Spleen (tissue), 11 donors: ENCODE results near the gene NFYB. TPM values are rescaled to one million over a fixed set of nuclear protein-coding genes. Genes with fewer than 3 reads are reported as not detected.
"Not testable (repeated sequence)": the region's sequence is repeated elsewhere in the genome, so short reads cannot be mapped to it uniquely, and the experiment has no call there.

Experiments
- DNase-seq: peaks from one replicate; pipeline ENCODE4 v3.0.0-alpha.2; 2020
- H3K27ac ChIP-seq, 8 donors: fragments of 200-600 bp; sonication (generic) in 7 of 8; 1 replicate in 4 of 8; 2 replicates in 4 of 8; pipeline versions ENCODE4 v1.5.0 to v1.8.0; 2016 to 2021; ENCODE audit warnings: inconsistent platforms in 4 of 8, mild to moderate bottlenecking in 4 of 8, moderate library complexity in 1 of 8
- H3K27me3 ChIP-seq, 7 donors: fragments of 200-600 bp; sonication (generic) in 6 of 7; replicated peaks in 1 of 7; 1 replicate in 4 of 7; 2 replicates in 3 of 7; pipeline versions ENCODE4 v1.5.0 to v1.8.0; 2016 to 2021; ENCODE audit warnings: inconsistent platforms in 3 of 7, mild to moderate bottlenecking in 1 of 7
- H3K36me3 ChIP-seq, 6 donors: fragments of 200-600 bp; sonication (generic) in 5 of 6; 1 replicate in 4 of 6; 2 replicates in 2 of 6; pipeline versions ENCODE4 v1.5.0 to v1.8.0; 2016 to 2021; ENCODE audit warnings: inconsistent platforms in 2 of 6
- H3K4me1 ChIP-seq, 6 donors: fragments of 200-600 bp; sonication (generic) in 5 of 6; 1 replicate in 3 of 6; 2 replicates in 3 of 6; pipeline versions ENCODE4 v1.5.0 to v1.8.0; 2016 to 2021; ENCODE audit warnings: inconsistent platforms in 3 of 6
- H3K4me3 ChIP-seq, 8 donors: fragments of 200-600 bp; sonication (generic) in 7 of 8; 1 replicate in 4 of 8; 2 replicates in 4 of 8; pipeline versions ENCODE4 v1.5.0 to v1.8.0; 2016 to 2021; ENCODE audit warnings: inconsistent platforms in 4 of 8, mild to moderate bottlenecking in 4 of 8, moderate library complexity in 2 of 8
- H3K9me3 ChIP-seq, 8 donors: fragments of 200-600 bp; sonication (generic) in 7 of 8; 1 replicate in 4 of 8; 2 replicates in 4 of 8; pipeline versions ENCODE4 v1.5.0 to v1.8.0; 2016 to 2021; ENCODE audit warnings: inconsistent platforms in 4 of 8
- POLR2A ChIP-seq, 3 donors: fragments of 450-650 bp; IDR thresholded peaks; one replicate each; pipeline ENCODE4 v1.5.1; 2017; ENCODE audit warnings: antibody characterized with exemption in 3 of 3, mild to moderate bottlenecking in 1 of 3
- POLR2AphosphoS5 ChIP-seq, 3 donors: sonication (generic); formaldehyde crosslinking; IDR thresholded peaks; one replicate each; pipeline ENCODE4 v1.5.1; 2017; ENCODE audit warnings: antibody characterized with exemption in 3 of 3
- WGBS, 5 donors: extraction: QIAGEN DNeasy Blood & Tissue Kit in 3 of 5; methylation state at CpG; one replicate each; pipeline versions ENCODE4 v1.1.5 to v1.1.7; 2013 to 2018; 5-methylcytosine and 5-hydroxymethylcytosine counted together
- intact Hi-C: fragments of 100-400 bp; cut with DNase I; formaldehyde crosslinking; loops from one replicate; pipeline ENCODE4 v1.15.0; 2023; ENCODE audit warnings: low total_unique reads
- polyA plus RNA-seq, 3 donors: library from polyadenylated mRNA; stranded (reverse); fragments of 200-250 nt; gene quantifications; one replicate each; pipeline ENCODE4 v1.2.1, GENCODE V29; 2013
- total RNA-seq, 7 donors: library from RNA; depleted of rRNA in 3 of 7; stranded (reverse); fragments of >200 nt in 3 of 7; fragmentation: NEBNext Ultra II Directional in 4 of 7; extraction: Animal tissue kit (Norgen Biotek cat#: 25700) in 4 of 7; gene quantifications; one replicate each; pipeline versions ENCODE4 v1.1.0 to v1.2.1, GENCODE V29; 2016 to 2021
- TF ChIP-seq, protein P1 (sequence below), 11 experiments: fragments of 200-600 bp in 7 of 11; fragments of 450-650 bp in 4 of 11; sonication (generic) in 4 of 11; IDR thresholded peaks in 8 of 11; conservative IDR thresholded peaks in 3 of 11; 1 replicate in 7 of 11; 2 replicates in 4 of 11; pipeline versions ENCODE4 v1.4.0 to v1.8.0; 2016 to 2021; ENCODE audit warnings: antibody characterized with exemption in 11 of 11, inconsistent platforms in 4 of 11, mild to moderate bottlenecking in 1 of 11
- donor health status: healthy with polysubstance abuse.
- donor health status: DM: no; HTN: no; CAD: no; lungs with moderate emphysema.
- donor health status: DM: no; HTN: no; CAD: no.
- donor health status: Bipolar disorder and iron deficiency.
- donor health status: healthy.
- donor health status: DM: no; HTN: no; CAD: no.
- donor health status: DM: yes; HTN: yes; CAD: no.

Gene NFYB
- total and polyA plus RNA-seq, 10 donors, result 21.1 to 28.3 (median 25.6) TPM

DNA sequence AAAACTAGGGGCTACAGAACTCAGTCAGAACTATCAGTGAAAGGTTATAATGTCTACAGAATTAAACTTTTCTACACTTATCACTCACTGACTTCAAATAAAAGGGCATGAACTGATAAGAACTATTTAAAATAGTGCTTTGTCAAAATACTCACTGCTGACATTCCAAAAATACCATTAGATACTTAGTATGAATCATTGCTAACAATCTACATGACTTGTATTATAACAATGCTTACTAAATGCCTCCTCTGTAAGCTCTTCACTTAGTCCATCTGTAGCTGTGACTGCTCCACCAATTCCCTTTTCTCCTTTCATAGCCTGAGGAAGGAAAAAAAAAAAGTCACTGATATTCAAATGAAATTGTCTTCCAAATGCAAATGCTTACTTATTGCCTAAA is 17.0 kb downstream of the NFYB start:
- intact Hi-C loops, result no loop called here
- H3K36me3 ChIP-seq, result peaks cover 0 to 99% (median 65%) of the 10 kb centered on the region in 6 donors

DNA sequence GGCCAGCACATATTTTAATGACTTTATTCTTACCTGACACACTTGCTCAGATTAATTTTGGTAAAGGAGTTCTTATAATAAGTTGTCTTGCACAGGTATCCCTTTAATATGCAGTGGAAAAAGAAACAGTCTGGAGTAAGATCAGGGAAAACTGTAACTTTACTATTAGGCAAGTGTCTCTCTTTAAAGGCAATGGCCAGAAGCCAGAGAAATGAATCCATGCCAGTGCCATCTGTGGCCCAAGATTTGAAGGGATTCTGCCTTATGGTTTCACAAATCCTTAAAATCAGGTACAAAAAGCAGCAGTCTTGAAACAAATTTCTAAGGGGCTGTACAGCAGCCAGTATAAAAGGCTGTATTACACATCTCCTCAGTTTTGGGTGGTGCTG is 22.4 kb downstream of the NFYB start:
- TF ChIP-seq, protein P1, sequence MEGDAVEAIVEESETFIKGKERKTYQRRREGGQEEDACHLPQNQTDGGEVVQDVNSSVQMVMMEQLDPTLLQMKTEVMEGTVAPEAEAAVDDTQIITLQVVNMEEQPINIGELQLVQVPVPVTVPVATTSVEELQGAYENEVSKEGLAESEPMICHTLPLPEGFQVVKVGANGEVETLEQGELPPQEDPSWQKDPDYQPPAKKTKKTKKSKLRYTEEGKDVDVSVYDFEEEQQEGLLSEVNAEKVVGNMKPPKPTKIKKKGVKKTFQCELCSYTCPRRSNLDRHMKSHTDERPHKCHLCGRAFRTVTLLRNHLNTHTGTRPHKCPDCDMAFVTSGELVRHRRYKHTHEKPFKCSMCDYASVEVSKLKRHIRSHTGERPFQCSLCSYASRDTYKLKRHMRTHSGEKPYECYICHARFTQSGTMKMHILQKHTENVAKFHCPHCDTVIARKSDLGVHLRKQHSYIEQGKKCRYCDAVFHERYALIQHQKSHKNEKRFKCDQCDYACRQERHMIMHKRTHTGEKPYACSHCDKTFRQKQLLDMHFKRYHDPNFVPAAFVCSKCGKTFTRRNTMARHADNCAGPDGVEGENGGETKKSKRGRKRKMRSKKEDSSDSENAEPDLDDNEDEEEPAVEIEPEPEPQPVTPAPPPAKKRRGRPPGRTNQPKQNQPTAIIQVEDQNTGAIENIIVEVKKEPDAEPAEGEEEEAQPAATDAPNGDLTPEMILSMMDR (IDR thresholded peaks at IDR 0.05 in 8 of 11, conservative IDR thresholded peaks at IDR 0.05 in 3 of 11), result no peak
- TF ChIP-seq POLR2A (IDR thresholded peaks at IDR 0.05) (no peak), POLR2AphosphoS5 (IDR thresholded peaks at IDR 0.05) (no peak)
- no peak for DNase-seq
- H3K9me3 ChIP-seq, result no peaks in the 10 kb centered on the region
- intact Hi-C loops, result no loop called here
- peaks cover 0 to 10% (median 2%) of the 10 kb centered on the region in 6 donors for H3K4me1 ChIP-seq
- H3K36me3 ChIP-seq, result peaks cover 0 to 69% (median 19%) of the 10 kb centered on the region in 6 donors
- no peak overlapping the region for H3K4me3 ChIP-seq
- H3K27me3 ChIP-seq, result no peaks in the 10 kb centered on the region
- H3K27ac ChIP-seq, result no peak overlapping the region

More for the DNA sequence above, 17.0 kb downstream of the NFYB start:
- TF ChIP-seq, protein P1 (IDR thresholded peaks at IDR 0.05 in 8 of 11, conservative IDR thresholded peaks at IDR 0.05 in 3 of 11), result no peak
- TF ChIP-seq POLR2AphosphoS5 (IDR thresholded peaks at IDR 0.05) (no peak), POLR2A (IDR thresholded peaks at IDR 0.05) (no peak)
- Histone ChIP-seq H3K4me3 (no peak overlapping the region), H3K27me3 (no peaks in the 10 kb centered on the region), H3K27ac (no peak overlapping the region), H3K9me3 (no peaks in the 10 kb centered on the region), H3K4me1 (peaks cover 0 to under 1% (median 0%) of the 10 kb centered on the region in 6 donors)
- no peak for DNase-seq

DNA sequence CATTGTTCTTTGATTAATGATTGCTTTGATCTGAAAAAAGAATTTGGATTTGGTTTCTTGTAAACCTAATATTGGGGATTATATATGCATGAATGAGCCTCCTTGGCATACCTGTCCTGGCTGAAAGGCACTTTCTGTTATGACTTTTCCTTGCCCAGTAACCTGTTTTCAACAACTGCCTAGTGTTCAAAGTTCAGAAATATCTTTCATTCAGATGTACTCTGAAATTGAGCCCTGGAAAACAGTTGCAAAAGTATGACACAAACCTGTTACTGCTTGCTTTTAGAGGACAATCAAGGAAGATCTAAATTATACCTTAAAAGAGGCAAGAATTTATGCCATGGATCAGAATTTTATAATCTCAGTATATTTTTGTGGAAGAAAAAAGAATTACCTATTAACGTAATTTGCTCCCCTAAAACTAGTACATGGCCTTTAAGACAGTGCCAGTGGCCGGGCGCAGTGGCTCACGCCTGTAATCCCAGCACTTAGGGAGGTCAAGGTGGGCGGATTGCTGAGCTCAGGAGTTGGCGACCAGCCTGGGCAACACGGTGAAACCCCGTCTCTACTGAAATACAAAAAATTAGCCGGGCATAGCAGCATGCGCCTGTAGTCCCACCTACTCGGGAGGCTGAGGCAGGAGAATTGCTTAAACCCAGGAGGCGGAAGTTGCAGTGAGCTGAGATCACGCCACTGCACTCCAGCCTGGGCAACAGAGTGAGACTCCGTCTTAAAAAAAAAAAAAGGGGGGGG is 23.0 kb downstream of the NFYB start:
- H3K27ac ChIP-seq, intact Hi-C loops, H3K27me3 ChIP-seq, H3K9me3 ChIP-seq, DNase-seq, H3K4me3 ChIP-seq, H3K4me1 ChIP-seq: not testable (repeated sequence)
- peak in 2 of 3 donors; percentile 26 to 56 for TF ChIP-seq POLR2AphosphoS5 (IDR thresholded peaks at IDR 0.05)
- peaks cover 0 to 63% (median 14%) of the 10 kb centered on the region in 6 donors for H3K36me3 ChIP-seq
- 76 to 90% (median 83%) methylated on average over 14 of the region's 14 CpGs for WGBS, 5 donors

DNA sequence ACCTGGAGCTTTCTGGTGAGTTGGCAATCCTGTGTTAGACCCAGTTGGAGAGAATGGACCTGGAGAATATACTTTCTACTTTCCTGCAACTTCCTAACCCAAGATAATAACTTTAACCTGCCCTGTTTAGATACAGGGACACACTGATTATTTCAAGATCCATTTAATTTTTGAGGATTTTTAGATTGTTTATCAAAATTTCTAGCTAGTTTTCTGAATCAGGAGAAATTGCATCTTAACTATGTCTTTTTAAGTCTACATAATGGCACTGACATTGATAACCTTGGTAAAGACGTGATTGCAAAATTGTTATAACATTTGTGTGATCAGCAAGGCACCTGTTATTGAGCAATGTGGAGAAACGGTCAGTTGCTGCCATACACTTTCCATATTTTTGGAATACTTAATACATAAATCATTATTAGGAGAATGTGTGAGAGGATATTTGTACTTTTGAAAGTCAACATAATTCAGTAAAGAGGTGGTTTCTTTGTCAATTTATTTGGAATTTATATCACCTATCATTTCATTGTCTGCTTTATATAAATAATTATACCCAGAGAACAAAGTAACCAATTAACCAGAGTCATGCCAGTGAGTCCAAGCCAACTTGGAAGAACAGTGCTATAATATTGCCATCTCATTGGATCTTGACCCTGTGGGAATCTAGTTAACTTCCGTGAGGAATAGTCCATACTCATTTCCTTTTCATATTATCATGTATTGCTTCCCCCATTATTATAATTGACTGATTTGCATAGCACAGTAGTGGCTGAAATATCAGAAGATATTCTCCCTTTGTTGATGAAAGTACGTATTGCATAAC is 28.4 kb downstream of the NFYB start:
- peaks cover 0 to 14% (median 0%) of the 10 kb centered on the region in 6 donors for H3K36me3 ChIP-seq
- no peak for DNase-seq
- intact Hi-C loops, result loop anchor here (5.0 kb wide), 2 partner anchors 52 to 232 kb away; no protein-coding TSS in a partner anchor
- no peak overlapping the region for H3K27ac ChIP-seq
- H3K27me3 ChIP-seq, result no peaks in the 10 kb centered on the region
- no peaks in the 10 kb centered on the region for H3K9me3 ChIP-seq
- TF ChIP-seq, protein P1 (IDR thresholded peaks at IDR 0.05 in 8 of 11, conservative IDR thresholded peaks at IDR 0.05 in 3 of 11), result peak in 6 of 11 experiments; percentile 1 to 52 (median 32)
- no peak for TF ChIP-seq POLR2A (IDR thresholded peaks at IDR 0.05)
- 59 to 84% (median 65%) methylated on average over 4 of the region's 4 CpGs for WGBS, 5 donors
- H3K4me3 ChIP-seq, result no peak overlapping the region
- peaks cover 0 to 12% (median 6%) of the 10 kb centered on the region in 6 donors for H3K4me1 ChIP-seq
